ENCODE results near the gene NOL7. TPM values are rescaled to one million over a fixed set of nuclear protein-coding genes. Genes with fewer than 3 reads are reported as not detected.
A peak's percentile ranks its signal among the peaks of the same experiment; 100 is the strongest.

Gene NOL7
- total and polyA plus RNA-seq, 2 of the 13 experiments (the other 11 are each of a cell fraction or from before 2014, with no cell fraction given): 37.8 to 186 TPM

- 0 out of 2 replicates have a peak, but pooled peaks have one; percentile 50 for TF ChIP-seq ATF2 (CRISPR knock-in tag; IDR thresholded peaks at IDR 0.05)
- peak; percentile 79 for TF ChIP-seq ISL2 (CRISPR knock-in tag; IDR thresholded peaks at IDR 0.05)
- TF ChIP-seq HNF1A (IDR thresholded peaks at IDR 0.05; ENCODE audit: low read depth): peak; percentile 24; the same call in 1 of the 2 replicates
- no peak for TF ChIP-seq HNF1A (CRISPR knock-in tag; IDR thresholded peaks at IDR 0.05; ENCODE audit: borderline replicate concordance)
- no peak for TF ChIP-seq ZMYM3 (CRISPR knock-in tag; IDR thresholded peaks at IDR 0.05)
- peak; percentile 62; the same call in 1 of the 2 replicates for TF ChIP-seq ZBTB25 (CRISPR knock-in tag; IDR thresholded peaks at IDR 0.05)
- TF ChIP-seq FOXK1 (CRISPR knock-in tag; IDR thresholded peaks at IDR 0.05; ENCODE audit: borderline replicate concordance, low read depth): peak; percentile 48; the same call in 1 of the 2 replicates
- TF ChIP-seq EP300 (IDR thresholded peaks at IDR 0.05; ENCODE audit: low read depth in 2 of 2, low read length in 2 of 2): peak in 1 of 2 experiments; percentile 84; a peak in 2 of 4 replicates
- TF ChIP-seq EP300 (CRISPR knock-in tag; IDR thresholded peaks at IDR 0.05; ENCODE audit: borderline replicate concordance): no peak
- no peak for TF ChIP-seq ATF4 (CRISPR knock-in tag; IDR thresholded peaks at IDR 0.05)
These were observed 49.7 kb downstream of the NOL7 start (continued) for GRCh38 chr6:13664703-13665352.
